ENCODE results near the gene NAA10.

NAA10 gene

DNA sequence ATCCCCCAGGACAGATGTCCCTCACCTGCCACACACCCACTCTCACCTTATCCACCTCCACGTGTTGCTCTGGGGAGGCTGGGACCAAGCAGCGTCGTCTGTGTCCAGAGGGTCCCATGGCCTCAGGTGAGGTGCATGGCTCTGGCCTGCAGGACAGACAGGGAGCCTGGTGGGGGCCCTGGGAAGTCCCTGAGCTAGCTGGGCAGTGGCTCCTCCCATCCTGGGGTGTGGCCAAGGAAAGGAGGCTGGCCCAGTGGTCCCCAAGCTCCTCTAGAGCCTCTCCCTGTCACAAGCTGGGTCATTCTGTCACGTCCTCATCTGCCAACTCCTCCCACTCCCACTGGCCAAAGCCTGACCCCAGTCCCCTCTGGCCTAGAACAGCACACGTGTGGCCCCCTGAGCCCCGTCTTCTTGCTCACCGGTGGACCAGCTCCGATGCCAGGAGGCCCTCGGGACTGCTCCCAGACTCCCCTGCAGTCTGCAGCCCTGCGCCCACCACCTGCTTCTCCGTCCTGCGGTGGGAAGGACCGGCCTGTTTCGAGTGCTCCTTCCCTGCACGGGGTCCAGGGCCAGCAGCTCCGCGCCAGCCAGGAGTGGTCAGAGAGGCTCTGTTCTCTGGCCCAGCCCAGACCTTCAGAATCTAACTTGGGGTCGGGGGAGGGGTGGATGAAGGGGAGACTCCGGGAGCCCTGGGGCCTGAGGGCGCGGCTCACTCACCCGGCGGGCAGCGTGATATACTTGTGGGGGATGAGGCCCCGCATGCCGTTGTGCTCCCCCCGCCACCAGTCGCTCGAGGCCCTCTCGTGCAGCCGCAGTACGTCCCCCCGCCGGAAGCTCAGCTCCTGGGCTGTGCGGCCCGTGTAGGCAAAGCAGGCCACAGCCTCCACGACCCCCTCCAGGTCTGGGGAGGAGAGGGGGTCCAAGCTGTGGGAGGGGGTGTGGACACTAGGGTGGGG lies 25.5 kb downstream of the NAA10 start:
- peak; percentile 46 for DNase-seq (ENCODE audit: low spot score)

DNA sequence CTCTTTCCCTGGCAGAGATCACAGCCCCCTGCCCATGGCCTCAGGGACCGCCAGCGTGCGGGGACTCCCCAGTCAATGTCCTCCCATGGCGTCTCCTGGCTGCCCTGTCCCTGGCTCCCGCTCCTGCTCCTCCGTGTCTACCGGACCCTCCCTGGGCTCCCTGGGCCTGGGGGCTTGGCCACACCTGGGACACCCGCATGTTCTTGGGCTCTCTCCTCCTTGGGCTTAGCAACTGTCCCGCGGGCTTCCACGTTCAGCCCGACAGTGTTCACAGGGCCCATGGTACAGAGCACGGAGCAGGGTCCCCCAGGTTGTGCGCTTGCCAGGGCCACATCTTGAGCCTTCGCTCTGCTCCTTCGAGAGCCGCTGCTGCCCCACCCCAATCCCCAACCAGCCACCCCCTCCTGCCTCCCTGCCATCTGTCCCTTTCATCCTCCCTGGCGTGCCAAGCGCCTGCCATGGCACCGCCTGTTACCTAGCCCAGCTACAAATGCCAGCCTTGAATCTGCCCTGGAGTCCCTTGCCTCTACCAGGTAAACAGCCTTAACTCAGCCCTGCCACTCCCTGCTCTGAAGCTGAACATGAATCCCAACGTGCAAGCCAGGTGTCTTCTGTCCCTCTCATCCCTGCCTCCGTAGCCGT lies 26.5 kb downstream of the NAA10 start:
- no peak for DNase-seq (ENCODE audit: low spot score)

GRCh38 chrX:153907456-153907855 lies 27.4 kb downstream of the NAA10 start:
- DNase-seq (ENCODE audit: low spot score): no peak

DNA sequence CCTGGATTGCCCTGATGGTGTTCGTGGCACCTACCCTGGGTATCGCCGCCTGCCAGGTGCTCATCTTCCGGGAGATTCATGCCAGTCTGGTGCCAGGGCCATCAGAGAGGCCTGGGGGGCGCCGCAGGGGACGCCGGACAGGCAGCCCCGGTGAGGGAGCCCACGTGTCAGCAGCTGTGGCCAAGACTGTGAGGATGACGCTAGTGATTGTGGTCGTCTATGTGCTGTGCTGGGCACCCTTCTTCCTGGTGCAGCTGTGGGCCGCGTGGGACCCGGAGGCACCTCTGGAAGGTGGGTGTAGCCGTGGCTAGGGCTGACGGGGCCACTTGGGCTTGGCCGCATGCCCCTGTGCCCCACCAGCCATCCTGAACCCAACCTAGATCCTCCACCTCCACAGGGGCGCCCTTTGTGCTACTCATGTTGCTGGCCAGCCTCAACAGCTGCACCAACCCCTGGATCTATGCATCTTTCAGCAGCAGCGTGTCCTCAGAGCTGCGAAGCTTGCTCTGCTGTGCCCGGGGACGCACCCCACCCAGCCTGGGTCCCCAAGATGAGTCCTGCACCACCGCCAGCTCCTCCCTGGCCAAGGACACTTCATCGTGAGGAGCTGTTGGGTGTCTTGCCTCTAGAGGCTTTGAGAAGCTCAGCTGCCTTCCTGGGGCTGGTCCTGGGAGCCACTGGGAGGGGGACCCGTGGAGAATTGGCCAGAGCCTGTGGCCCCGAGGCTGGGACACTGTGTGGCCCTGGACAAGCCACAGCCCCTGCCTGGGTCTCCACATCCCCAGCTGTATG lies 28.5 kb downstream of the NAA10 start:
- no peak for DNase-seq (ENCODE audit: low spot score)

DNA sequence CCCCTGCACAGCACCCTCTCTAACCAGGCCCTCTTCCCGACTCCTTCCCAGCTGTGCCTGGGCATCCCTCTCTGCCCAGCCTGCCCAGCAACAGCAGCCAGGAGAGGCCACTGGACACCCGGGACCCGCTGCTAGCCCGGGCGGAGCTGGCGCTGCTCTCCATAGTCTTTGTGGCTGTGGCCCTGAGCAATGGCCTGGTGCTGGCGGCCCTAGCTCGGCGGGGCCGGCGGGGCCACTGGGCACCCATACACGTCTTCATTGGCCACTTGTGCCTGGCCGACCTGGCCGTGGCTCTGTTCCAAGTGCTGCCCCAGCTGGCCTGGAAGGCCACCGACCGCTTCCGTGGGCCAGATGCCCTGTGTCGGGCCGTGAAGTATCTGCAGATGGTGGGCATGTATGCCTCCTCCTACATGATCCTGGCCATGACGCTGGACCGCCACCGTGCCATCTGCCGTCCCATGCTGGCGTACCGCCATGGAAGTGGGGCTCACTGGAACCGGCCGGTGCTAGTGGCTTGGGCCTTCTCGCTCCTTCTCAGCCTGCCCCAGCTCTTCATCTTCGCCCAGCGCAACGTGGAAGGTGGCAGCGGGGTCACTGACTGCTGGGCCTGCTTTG lies 29.2 kb downstream of the NAA10 start:
- no peak for DNase-seq (ENCODE audit: low spot score)

- DNase-seq (ENCODE audit: low spot score): peak; percentile 16
Measured at GRCh38 chrX:153903991-153904957, 30.6 kb downstream of the NAA10 start, which contains the start of gene AVPR2. AVPR2 (plus strand) TSS chrX:153904673; CDS start chrX:153905146, 473 bp downstream.

DNA sequence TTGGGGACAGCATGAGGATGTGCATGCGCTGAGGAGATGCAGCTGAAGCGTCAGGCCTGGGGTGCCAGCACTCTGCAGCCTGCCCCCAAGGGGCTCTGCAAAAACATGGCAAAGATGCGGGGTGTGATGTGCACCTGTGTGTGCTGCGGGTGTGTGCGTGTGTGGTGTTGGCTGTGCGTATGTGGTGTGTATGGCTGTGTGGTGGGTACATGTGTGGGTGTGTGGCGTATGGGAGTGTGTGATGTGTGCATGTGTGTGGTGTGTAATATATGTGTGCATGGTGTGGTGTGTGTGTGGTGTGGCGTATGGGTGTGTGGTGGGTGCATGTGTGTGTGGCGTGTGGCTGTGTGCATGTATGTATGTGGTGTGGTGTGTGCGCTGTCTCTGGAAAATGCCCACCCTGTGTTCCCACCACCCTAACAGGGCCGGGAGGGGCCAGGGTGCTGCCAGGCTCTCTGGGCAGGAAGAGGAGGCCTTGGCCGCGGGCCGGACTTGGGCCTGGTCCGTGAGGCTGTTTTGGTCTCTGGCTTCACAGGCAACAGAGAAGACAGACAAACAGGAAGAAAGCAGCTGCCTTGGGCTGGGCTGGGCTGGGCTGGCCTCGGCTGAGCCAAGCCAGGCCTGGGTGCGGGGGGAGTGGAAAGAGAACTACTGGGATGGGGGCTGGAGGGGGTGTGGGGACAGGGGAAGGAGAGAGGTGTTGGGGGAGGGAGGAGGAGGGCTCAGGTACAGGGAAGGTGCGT lies 31.4 kb downstream of the NAA10 start:
- peak; percentile 30 for DNase-seq (ENCODE audit: low spot score)

DNA sequence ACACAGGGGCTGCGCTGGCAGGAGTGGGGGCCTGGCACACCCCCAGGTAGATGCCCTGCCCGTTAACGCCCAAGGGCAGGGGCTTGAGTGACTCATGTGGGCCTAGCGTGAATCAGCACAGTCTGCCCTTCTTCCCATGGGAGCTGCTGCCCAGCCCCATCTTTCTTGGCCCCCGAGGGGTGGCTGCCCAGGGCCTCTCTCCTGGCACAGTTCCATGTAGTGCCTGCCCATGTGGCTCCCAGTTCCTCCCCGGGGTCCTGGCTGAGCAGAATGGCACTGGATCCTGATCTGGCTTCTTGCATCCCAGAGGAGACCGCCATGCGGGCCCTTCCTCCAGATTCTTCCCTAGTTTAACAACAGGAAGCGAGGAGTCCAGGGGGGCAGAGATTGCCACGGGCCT lies 32.5 kb downstream of the NAA10 start:
- DNase-seq (ENCODE audit: low spot score): no peak

DNA sequence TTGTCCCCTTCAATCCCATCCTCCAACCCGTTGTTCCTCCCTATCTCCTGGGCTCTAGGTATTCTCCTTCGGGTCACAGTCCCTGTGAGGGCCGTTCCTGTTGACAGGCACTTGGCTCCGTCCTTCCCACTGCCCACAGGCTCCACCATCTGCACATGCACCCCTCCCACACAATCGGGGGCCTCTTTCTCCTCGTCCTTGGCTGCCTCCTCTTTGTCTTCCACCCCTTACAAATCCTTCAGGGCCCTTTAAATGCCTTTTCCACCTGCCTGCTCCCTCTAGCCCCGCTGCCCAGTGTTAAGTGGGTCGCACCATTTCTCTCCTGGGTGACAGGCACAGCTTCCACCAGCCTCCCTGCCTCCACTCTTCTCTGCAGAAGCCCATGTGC lies 33.1 kb downstream of the NAA10 start:
- DNase-seq (ENCODE audit: low spot score): no peak

DNA sequence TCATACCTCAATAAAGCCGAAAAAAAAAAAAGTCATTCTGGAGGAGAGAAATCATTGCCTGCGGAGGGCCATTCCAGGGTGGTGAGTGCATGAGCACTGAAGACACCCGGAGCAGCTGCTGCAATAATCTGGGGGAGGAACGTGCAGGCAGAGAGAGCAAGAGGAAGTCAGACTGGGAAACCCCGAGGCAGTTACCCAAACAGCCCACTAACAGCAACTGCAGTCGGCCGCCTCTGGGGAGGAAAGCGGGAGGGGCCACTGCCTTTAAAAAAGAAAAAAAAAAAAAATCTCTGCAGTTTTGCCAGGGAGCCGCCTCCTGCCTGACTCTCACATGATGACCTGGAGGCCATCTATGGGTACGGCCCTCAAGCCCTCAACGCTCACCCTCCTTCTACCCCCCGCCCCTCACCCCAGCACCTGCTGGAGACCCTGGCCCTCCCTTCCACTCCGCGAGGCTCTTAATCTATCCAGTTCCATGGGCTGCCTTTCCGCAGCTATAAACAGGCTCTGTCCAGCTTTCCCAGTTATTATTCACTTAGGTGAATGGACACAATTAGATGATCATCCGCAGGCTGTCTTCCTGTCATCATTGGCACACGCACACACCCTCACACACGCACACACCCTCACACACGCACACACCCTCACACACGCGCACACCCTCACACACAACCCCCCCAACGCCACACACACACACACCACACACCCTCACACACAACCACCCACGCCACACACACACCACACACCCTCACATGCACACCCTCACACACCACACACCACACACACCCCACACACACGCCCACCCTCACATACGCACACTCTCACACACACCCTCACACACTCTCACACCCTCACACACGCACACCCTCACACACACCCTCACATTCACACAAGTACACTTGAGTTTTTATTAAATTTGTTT lies 33.7 kb downstream of the NAA10 start:
- DNase-seq (ENCODE audit: low spot score): peak; percentile 82

DNA sequence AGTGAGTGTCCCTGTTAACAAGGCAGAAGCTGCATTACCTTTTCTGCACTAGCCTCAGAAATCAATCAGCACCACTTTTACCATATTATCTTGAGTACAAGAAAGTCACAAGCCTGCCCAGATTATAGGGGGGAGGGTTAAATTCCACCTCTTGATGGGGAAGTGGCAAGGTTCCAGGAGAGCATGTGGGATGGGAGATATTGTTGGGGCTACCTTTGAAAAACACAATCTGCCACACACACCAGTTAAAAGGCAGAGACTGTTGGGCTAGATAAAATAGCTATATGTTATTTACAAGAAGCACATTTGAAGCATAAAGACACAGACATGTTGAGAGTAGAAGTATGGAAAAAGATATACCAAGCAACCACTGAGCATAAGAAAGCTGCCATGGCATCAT lies 36.9 kb downstream of the NAA10 start:
- DNase-seq (ENCODE audit: low spot score): no peak

DNA sequence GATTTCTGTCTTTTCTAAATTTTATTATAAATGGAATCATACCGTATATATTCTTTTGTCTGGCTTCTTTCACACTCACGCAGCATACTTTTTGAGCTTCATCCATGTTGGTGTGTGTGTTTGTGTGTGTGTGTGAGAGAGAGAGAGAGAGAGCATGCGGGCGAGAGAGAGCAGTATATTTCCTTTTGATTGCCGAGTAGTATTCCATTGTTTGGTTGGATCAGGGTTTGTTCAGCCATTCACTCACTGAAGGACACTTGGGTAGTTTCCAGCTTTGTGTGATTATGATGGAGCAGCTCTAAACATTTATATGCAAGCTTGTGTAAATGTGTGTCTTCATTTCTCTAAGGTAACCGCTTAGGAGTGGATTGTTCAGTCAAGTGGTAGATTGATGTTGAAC lies 45.7 kb downstream of the NAA10 start:
- no peak for DNase-seq (ENCODE audit: low spot score)

- DNase-seq (ENCODE audit: low spot score): no peak
Measured at GRCh38 chrX:153888344-153888743, 46.5 kb downstream of the NAA10 start.

- no peak for DNase-seq (ENCODE audit: low spot score)
Measured at GRCh38 chrX:153887385-153887784, 47.5 kb downstream of the NAA10 start.

DNA sequence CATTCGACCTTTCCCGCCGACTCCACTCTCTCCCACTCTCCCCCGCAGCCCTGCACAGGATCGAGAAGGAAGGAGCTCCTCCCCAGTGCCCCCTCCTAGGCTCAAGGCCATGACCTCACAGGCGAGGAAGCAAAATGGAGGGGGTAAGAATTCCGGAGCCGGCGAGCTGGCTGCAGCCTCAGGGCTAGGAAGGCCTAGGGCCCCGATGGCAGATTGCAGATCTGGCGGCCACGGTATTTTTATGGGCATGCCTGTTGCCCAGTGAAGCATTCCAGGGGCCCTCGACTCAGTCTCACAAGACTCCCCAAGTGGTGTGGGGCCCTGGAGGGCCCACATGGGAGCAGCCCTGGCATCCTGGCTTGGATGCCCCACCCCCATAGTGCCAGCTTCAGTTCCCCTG lies 47.9 kb downstream of the NAA10 start:
- DNase-seq (ENCODE audit: low spot score): no peak

GRCh38 chrX:153885968-153886903 lies 48.6 kb downstream of the NAA10 start, which contains the start of gene L1CAM:
L1CAM (minus strand) TSS chrX:153886173; CDS start chrX:153875836, 10,337 bp downstream.
- DNase-seq (ENCODE audit: low spot score): no peak

GRCh38 chrX:153885208-153885787 lies 49.5 kb downstream of the NAA10 start:
- no peak for DNase-seq (ENCODE audit: low spot score)

Data from NAMALWA (cell line).